Endothelial cell of umbilical vein (primary cell): ENCODE results near the gene KCTD1. TPM values are rescaled to one million over a fixed set of nuclear protein-coding genes. Genes with fewer than 3 reads are reported as not detected.

Experiments
- BruUV-seq: library from RNA; stranded (reverse); fragments of 400-500 nt; replicated peaks from 2 replicates; lab custom pipeline; 2021; lab: Mats Ljungman, UMichigan
- CTCF ChIA-PET: fragments of 300-600, 350-600 bp; sonication (Branson Sonifier 250); formaldehyde crosslinking; loops from one replicate; lab custom pipeline; 2021; ENCODE audit warnings: antibody characterized with exemption, inconsistent platforms; lab: Charles Lee
- POLR2A ChIA-PET: fragments of 300-600, 350-600 bp; sonication (Branson Sonifier 250); formaldehyde crosslinking; loops from one replicate; lab custom pipeline; 2021; ENCODE audit warnings: antibody characterized with exemption, inconsistent platforms; lab: Charles Lee
- DNase-seq: peaks from one replicate; pipeline ENCODE4 v3.0.0-alpha.2; 2011; ENCODE audit warnings: low read depth, low spot score
- FAIRE-seq: peaks from 2 replicates; lab custom pipeline; 2011; peaks lifted over from hg19 to GRCh38; lab: Jason Lieb, UNC
- H2AFZ ChIP-seq: 2 replicates; pipeline ENCODE4 v1.6.0; 2012; ENCODE audit warnings: low read depth, low read length, control low read depth, inconsistent platforms
- H3K27ac ChIP-seq: 2 replicates; pipeline ENCODE4 v1.5.1; 2011; ENCODE audit warnings: low read depth, mild to moderate bottlenecking, control low read depth, low read length, moderate library complexity; ENCODE audit not compliant: insufficient read depth
- H3K27me3 ChIP-seq, 2 experiments: 2 replicates each; pipeline versions ENCODE4 v1.6.0 to v1.6.1; 2011; ENCODE audit warnings: low read length in 2 of 2, mixed read lengths in 1 of 2; ENCODE audit not compliant: control insufficient read depth in 2 of 2, insufficient read depth in 2 of 2
- H3K36me3 ChIP-seq, 2 experiments: 2 replicates in 1 of 2; 3 replicates in 1 of 2; pipeline ENCODE4 v1.5.1; 2011; ENCODE audit warnings: low read length in 2 of 2, mild to moderate bottlenecking in 1 of 2, moderate library complexity in 1 of 2; ENCODE audit not compliant: control insufficient read depth in 2 of 2, insufficient read depth in 2 of 2; ENCODE audit errors: extremely low read depth in 1 of 2
- H3K4me1 ChIP-seq: 3 replicates; pipeline ENCODE4 v1.5.1; 2011; ENCODE audit warnings: mild to moderate bottlenecking, low read length; ENCODE audit not compliant: control insufficient read depth, insufficient read depth; ENCODE audit errors: extremely low read depth
- H3K4me2 ChIP-seq: 2 replicates; pipeline ENCODE4 v1.6.1; 2011; ENCODE audit warnings: low read length, control low read depth, mixed read lengths; ENCODE audit not compliant: insufficient read depth
- H3K4me3 ChIP-seq, 3 experiments: fragments of 200-600 bp in 1 of 3; sonication (generic), shearing (Covaris generic) in 1 of 3; replicated peaks in 1 of 3; 2 replicates each; pipeline ENCODE4 v1.5.1; 2011 to 2016; ENCODE audit warnings: control low read depth in 3 of 3, low read length in 3 of 3, mild to moderate bottlenecking in 2 of 3, inconsistent platforms in 1 of 3, low read depth in 1 of 3, moderate library complexity in 1 of 3; ENCODE audit not compliant: insufficient read depth in 1 of 3
- H3K79me2 ChIP-seq: 2 replicates; pipeline ENCODE4 v1.6.0; 2012; ENCODE audit warnings: low read length, inconsistent platforms; ENCODE audit not compliant: control insufficient read depth, insufficient read depth
- H3K9ac ChIP-seq: replicated peaks from 2 replicates; pipeline ENCODE3; 2011; ENCODE audit warnings: low read length, control low read depth; ENCODE audit not compliant: insufficient read depth; ENCODE audit errors: extremely low read depth
- H3K9me1 ChIP-seq: replicated peaks from 3 replicates; pipeline ENCODE4 v1.6.0; 2011; ENCODE audit warnings: mild to moderate bottlenecking, low read length; ENCODE audit not compliant: control insufficient read depth, insufficient read depth; ENCODE audit errors: extremely low read depth
- H3K9me3 ChIP-seq: replicated peaks from 2 replicates; pipeline ENCODE4 v1.5.1; 2012; ENCODE audit warnings: low read length, inconsistent platforms; ENCODE audit not compliant: control insufficient read depth, insufficient read depth
- H4K20me1 ChIP-seq: replicated peaks from 2 replicates; pipeline ENCODE3; 2011; ENCODE audit warnings: mild to moderate bottlenecking, low read length; ENCODE audit not compliant: control insufficient read depth, insufficient read depth; ENCODE audit errors: extremely low read depth
- EZH2 ChIP-seq: IDR thresholded peaks from 2 replicates; pipeline ENCODE4 v1.6.1; 2012; ENCODE audit warnings: borderline replicate concordance, low read depth, mild to moderate bottlenecking, moderate library complexity, low read length, inconsistent platforms; ENCODE audit not compliant: severe bottlenecking
- FOS ChIP-seq: IDR thresholded peaks from 2 replicates; pipeline ENCODE4 v1.6.1; 2011; ENCODE audit warnings: mild to moderate bottlenecking, low read length, moderate library complexity, borderline replicate concordance; ENCODE audit not compliant: insufficient read depth
- GATA2 ChIP-seq: IDR thresholded peaks from 2 replicates; pipeline ENCODE4 v1.7.0; 2011; ENCODE audit warnings: low read depth, mild to moderate bottlenecking, moderate library complexity, mixed read lengths, low read length; ENCODE audit not compliant: insufficient read length, insufficient read depth
- JUN ChIP-seq: IDR thresholded peaks from 2 replicates; pipeline ENCODE4 v1.6.1; 2011; ENCODE audit warnings: borderline replicate concordance, low read depth; ENCODE audit not compliant: insufficient read length, insufficient read depth
- MYC ChIP-seq: IDR thresholded peaks from one replicate; pipeline ENCODE4 v1.6.1; 2011; ENCODE audit warnings: mild to moderate bottlenecking, low read depth, low read length
- POLR2A ChIP-seq: IDR thresholded peaks from 2 replicates; pipeline ENCODE4 v1.6.1; 2012; ENCODE audit warnings: low read depth, mild to moderate bottlenecking, control low read depth, low read length
- POLR2AphosphoS5 ChIP-seq: IDR thresholded peaks from 2 replicates; pipeline ENCODE4 v1.6.1; 2012; ENCODE audit warnings: low read depth, mild to moderate bottlenecking, control low read depth, low read length, moderate library complexity; ENCODE audit not compliant: insufficient read depth
- dilution Hi-C: fragments of 300-500 bp; cut with MboI; formaldehyde crosslinking; loops from one replicate; pipeline ENCODE4 v1.15.0; 2019; ENCODE audit warnings: low sequenced_read_pairs; ENCODE audit not compliant: extremely low pct_ligation_motif_present
- intact Hi-C: fragments of 100-400 bp; cut with micrococcal nuclease; formaldehyde crosslinking; loops from one replicate; pipeline ENCODE4 v1.10.0; 2022
- polyA plus RNA-seq, 4 experiments: library from polyadenylated mRNA; depleted of rRNA in 3 of 4; stranded (reverse) in 3 of 4; unstranded in 1 of 4; fragments of >200 nt; gene quantifications; 2 replicates each; pipeline versions ENCODE4 v1.2.1 to v1.2.3, GENCODE V29; 2011 to 2012; ENCODE audit warnings: missing spikeins in 1 of 4
- total RNA-seq: library from RNA; stranded (reverse); gene quantifications from 2 replicates; pipeline ENCODE4 v1.2.3, GENCODE V29; 2021
- TF ChIP-seq, protein P1 (sequence below): IDR thresholded peaks from 2 replicates; pipeline ENCODE4 v1.6.1; 2011; ENCODE audit not compliant: insufficient read depth, insufficient read length
- TF ChIP-seq, protein P2 (sequence below), 2 donors: IDR thresholded peaks; 1 replicate in 1 of 2; 2 replicates in 1 of 2; pipeline ENCODE4 v1.5.1; 2011; ENCODE audit warnings: low read length in 2 of 2, mild to moderate bottlenecking in 2 of 2, moderate library complexity in 2 of 2, control low read depth in 1 of 2, inconsistent platforms in 1 of 2, low read depth in 1 of 2; ENCODE audit not compliant: insufficient read depth in 1 of 2; ENCODE audit errors: extremely low read depth in 1 of 2

Gene KCTD1
- total and polyA plus RNA-seq, 2 donors (not counting 3 experiments of a cell fraction or from before 2014, with no cell fraction given) = 6.1 to 12.1 TPM

DNA sequence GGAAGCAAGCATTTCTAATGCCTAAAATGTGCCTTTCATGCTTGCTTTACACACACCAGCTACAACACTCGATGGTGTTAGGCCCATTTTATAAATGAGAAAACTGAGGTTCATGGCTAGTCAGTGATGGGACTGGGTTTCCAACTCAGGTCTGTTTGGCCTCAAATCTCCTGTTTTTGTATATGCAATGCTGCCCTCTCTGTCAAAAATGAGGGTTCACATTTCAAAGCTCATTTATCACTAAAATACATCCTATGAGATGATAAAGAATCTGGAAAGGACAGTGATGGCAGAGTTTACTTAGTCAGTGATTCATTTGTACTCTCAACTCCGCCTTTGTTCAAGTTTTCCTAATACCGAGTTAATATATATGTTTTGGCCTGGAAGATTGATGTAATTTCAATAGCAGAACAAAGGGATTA lies 92.3 kb downstream of the KCTD1 start:
- ChIA-PET POLR2A (no interaction called here), CTCF (interaction anchor here (1.0 to 2.6 kb wide), 5 partner anchors 13 to 92 kb away, joined by 4 to 12 read pairs (median 6); partner anchors contain the start of gene KCTD1)
- TF ChIP-seq, protein P1, sequence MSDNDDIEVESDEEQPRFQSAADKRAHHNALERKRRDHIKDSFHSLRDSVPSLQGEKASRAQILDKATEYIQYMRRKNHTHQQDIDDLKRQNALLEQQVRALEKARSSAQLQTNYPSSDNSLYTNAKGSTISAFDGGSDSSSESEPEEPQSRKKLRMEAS = no peak
- TF ChIP-seq, protein P2, sequence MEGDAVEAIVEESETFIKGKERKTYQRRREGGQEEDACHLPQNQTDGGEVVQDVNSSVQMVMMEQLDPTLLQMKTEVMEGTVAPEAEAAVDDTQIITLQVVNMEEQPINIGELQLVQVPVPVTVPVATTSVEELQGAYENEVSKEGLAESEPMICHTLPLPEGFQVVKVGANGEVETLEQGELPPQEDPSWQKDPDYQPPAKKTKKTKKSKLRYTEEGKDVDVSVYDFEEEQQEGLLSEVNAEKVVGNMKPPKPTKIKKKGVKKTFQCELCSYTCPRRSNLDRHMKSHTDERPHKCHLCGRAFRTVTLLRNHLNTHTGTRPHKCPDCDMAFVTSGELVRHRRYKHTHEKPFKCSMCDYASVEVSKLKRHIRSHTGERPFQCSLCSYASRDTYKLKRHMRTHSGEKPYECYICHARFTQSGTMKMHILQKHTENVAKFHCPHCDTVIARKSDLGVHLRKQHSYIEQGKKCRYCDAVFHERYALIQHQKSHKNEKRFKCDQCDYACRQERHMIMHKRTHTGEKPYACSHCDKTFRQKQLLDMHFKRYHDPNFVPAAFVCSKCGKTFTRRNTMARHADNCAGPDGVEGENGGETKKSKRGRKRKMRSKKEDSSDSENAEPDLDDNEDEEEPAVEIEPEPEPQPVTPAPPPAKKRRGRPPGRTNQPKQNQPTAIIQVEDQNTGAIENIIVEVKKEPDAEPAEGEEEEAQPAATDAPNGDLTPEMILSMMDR (IDR thresholded peaks at IDR 0.05; ENCODE audit: extremely low read depth in 1 of 2, insufficient read depth in 1 of 2, low read depth in 1 of 2, low read length in 2 of 2) = no peak
- Histone ChIP-seq H3K27ac (no peak overlapping the region), H3K9ac (no peak overlapping the region), H4K20me1 (no peaks in the 10 kb centered on the region), H3K9me1 (no peaks in the 10 kb centered on the region), H3K9me3 (no peaks in the 10 kb centered on the region), H3K4me2 (peak overlapping the region; percentile 40), H2AFZ (no peak overlapping the region), H3K79me2 (no peaks in the 10 kb centered on the region), H3K36me3 (no peaks in the 10 kb centered on the region), H3K4me1 (peaks cover 30% of the 10 kb centered on the region), H3K27me3 (no peaks in the 10 kb centered on the region), H3K4me3 (no peak overlapping the region)
- FAIRE-seq (no peak), DNase-seq (no peak)
- intact Hi-C loops (loop anchor here (5.0 kb wide), 1 partner anchor 191 kb away; no protein-coding TSS in a partner anchor), dilution Hi-C loops (no loop called here)
- no TSS peak for BruUV-seq

DNA sequence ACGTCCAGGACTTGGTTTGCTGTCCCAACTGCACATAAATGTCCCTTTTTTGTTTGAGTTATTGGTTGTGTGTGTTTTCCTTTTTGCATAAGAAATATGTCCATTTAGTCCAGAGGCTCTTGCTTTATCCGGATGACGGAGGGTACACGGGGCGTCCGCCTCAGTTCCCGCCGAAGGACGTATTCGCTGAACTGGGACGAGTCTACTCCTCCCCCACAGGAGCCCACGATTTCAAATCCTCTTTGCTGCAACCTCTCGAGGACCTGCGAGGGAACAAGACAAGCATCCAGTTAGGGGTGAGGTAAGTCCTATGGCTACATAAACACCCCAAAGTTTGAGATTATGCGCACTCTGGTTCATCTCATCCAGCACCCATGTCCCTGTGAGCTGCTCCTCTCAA lies 92.7 kb downstream of the KCTD1 start:
- dilution Hi-C loops (no loop called here), intact Hi-C loops (loop anchor here (5.0 kb wide), 1 partner anchor 192 kb away; no protein-coding TSS in a partner anchor)
- FAIRE-seq (no peak), DNase-seq (no peak)
- no peak overlapping the region for H2AFZ ChIP-seq
- no peaks in the 10 kb centered on the region for H3K79me2 ChIP-seq
- H3K27ac ChIP-seq = no peak overlapping the region
- no peaks in the 10 kb centered on the region for H3K9me3 ChIP-seq
- peaks cover 30% of the 10 kb centered on the region for H3K4me1 ChIP-seq
- POLR2A ChIA-PET = no interaction called here
- CTCF ChIA-PET = interaction anchor here (1.0 to 2.6 kb wide), 5 partner anchors 13 to 93 kb away, joined by 4 to 12 read pairs (median 6); partner anchors contain the start of gene KCTD1
- H4K20me1 ChIP-seq = no peaks in the 10 kb centered on the region
- no peak overlapping the region for H3K9ac ChIP-seq
- TF ChIP-seq JUN = no peak
- no peak for TF ChIP-seq POLR2AphosphoS5
- TF ChIP-seq MYC = no peak
- TF ChIP-seq GATA2 = no peak
- no peak for TF ChIP-seq POLR2A
- no peak for TF ChIP-seq FOS
- no peak for TF ChIP-seq EZH2
- TF ChIP-seq, protein P1 = no peak
- TF ChIP-seq, protein P2 (IDR thresholded peaks at IDR 0.05; ENCODE audit: extremely low read depth in 1 of 2, insufficient read depth in 1 of 2, low read depth in 1 of 2, low read length in 2 of 2) = no peak
- H3K9me1 ChIP-seq = no peaks in the 10 kb centered on the region
- H3K36me3 ChIP-seq = no peaks in the 10 kb centered on the region
- no TSS peak for BruUV-seq
- H3K27me3 ChIP-seq = no peaks in the 10 kb centered on the region
- H3K4me2 ChIP-seq = no peak overlapping the region
- no peak overlapping the region for H3K4me3 ChIP-seq
